Activated T-cell treated with anti-CD3 and anti-CD28 coated beads, Interleukin-2, amount 50 U/mL, for 4 hours (primary cell): ENCODE data around the gene R3HDM4. TPM values are rescaled to one million over a fixed set of nuclear protein-coding genes. Genes with fewer than 3 reads are reported as not detected.
"Not testable (repeated sequence)": the region's sequence is repeated elsewhere in the genome, so short reads cannot be mapped to it uniquely, and the experiment has no call there.

Experiments used
- ATAC-seq, 2 donors: fragments of 200-7000 bp; cut with Tn5 transposase; one replicate each; pipeline ENCODE4 v1.10.0; 2021
- DNase-seq: peaks from one replicate; pipeline ENCODE4 v3.0.0-alpha.2; 2020
- H3K27me3 Mint-ChIP-seq: one replicate; pipeline ENCODE4 v1.8.0; 2021; ENCODE audit warnings: low read depth, mixed read lengths
- H3K36me3 Mint-ChIP-seq: one replicate; pipeline ENCODE4 v1.8.0; 2022; ENCODE audit warnings: mixed read lengths; ENCODE audit not compliant: insufficient read depth
- H3K4me1 Mint-ChIP-seq: one replicate; pipeline ENCODE4 v1.8.0; 2021; ENCODE audit warnings: low read depth, mixed read lengths
- H3K4me3 Mint-ChIP-seq: one replicate; pipeline ENCODE4 v1.8.0; 2021; ENCODE audit warnings: mild to moderate bottlenecking, moderate library complexity, mixed read lengths
- H3K9me3 Mint-ChIP-seq: one replicate; pipeline ENCODE4 v1.8.0; 2021; ENCODE audit warnings: mixed read lengths
- total RNA-seq, 3 donors: library from RNA; stranded (reverse); gene quantifications; one replicate each; pipeline ENCODE4 v1.2.1, GENCODE V29; 2021

The R3HDM4 gene
- total RNA-seq, 3 donors from 2014 or later = 92.3 to 97.7 (median 96.3) TPM

GRCh38 chr19:852136-853013 is 60.6 kb downstream of the R3HDM4 start, which contains the start of gene ELANE:
ELANE (plus strand) TSS chr19:852303; CDS start chr19:852329, 26 bp downstream.
- H3K36me3 Mint-ChIP-seq = no peaks in the 10 kb centered on the region
- peaks cover 35% of the 10 kb centered on the region for H3K27me3 Mint-ChIP-seq
- ATAC-seq (no peak), DNase-seq (no peak)
- H3K4me1 Mint-ChIP-seq = no peaks in the 10 kb centered on the region
- no peaks in the 10 kb centered on the region for H3K9me3 Mint-ChIP-seq
- H3K4me3 Mint-ChIP-seq = no peak within 1 kb of the TSS

- Mint-ChIP-seq H3K4me3 (no peak overlapping the region), H3K4me1 (no peaks in the 10 kb centered on the region), H3K27me3 (peaks cover 42% of the 10 kb centered on the region), H3K36me3 (no peaks in the 10 kb centered on the region), H3K9me3 (no peaks in the 10 kb centered on the region)
- DNase-seq = no peak
- no peak for ATAC-seq
Observed at GRCh38 chr19:850979-851335, 62.1 kb downstream of the R3HDM4 start.

- no peaks in the 10 kb centered on the region for H3K36me3 Mint-ChIP-seq
- ATAC-seq (no peak), DNase-seq (no peak)
- no peak overlapping the region for H3K4me3 Mint-ChIP-seq
- H3K4me1 Mint-ChIP-seq = no peaks in the 10 kb centered on the region
- H3K9me3 Mint-ChIP-seq = no peaks in the 10 kb centered on the region
- peaks cover 46% of the 10 kb centered on the region for H3K27me3 Mint-ChIP-seq
Observed at GRCh38 chr19:850221-850978, 62.6 kb downstream of the R3HDM4 start.

- peaks cover 53% of the 10 kb centered on the region for H3K27me3 Mint-ChIP-seq
- not testable (repeated sequence) for DNase-seq
Observed at GRCh38 chr19:849195-849594, 63.8 kb downstream of the R3HDM4 start.

GRCh38 chr19:848386-848921 is 64.6 kb downstream of the R3HDM4 start:
- Mint-ChIP-seq H3K9me3 (no peaks in the 10 kb centered on the region), H3K36me3 (no peaks in the 10 kb centered on the region), H3K4me1 (peaks cover 3% of the 10 kb centered on the region)

More at GRCh38 chr19:849195-849594, 63.8 kb downstream of the R3HDM4 start:
- H3K36me3 Mint-ChIP-seq, H3K4me1 Mint-ChIP-seq, H3K4me3 Mint-ChIP-seq, ATAC-seq, H3K9me3 Mint-ChIP-seq: not testable (repeated sequence)

More at GRCh38 chr19:848386-848921, 64.6 kb downstream of the R3HDM4 start:
- DNase-seq (no peak), ATAC-seq (no peak)
- H3K27me3 Mint-ChIP-seq = peaks cover 53% of the 10 kb centered on the region
- H3K4me3 Mint-ChIP-seq = no peak overlapping the region

Other genes with a start within 250 kb of the R3HDM4 start
- gene FSTL3, start 236.8 kb downstream of the R3HDM4 start, total RNA-seq = 1 to 10 TPM; 8.0 to 9.9 (median 8.3) TPM
- gene PRSS57, start 217.8 kb downstream of the R3HDM4 start, total RNA-seq = under 1 TPM in 2 of 3 donors, not detected in 1; 0.87 to 0.94 TPM
- gene PALM, start 204.3 kb downstream of the R3HDM4 start, total RNA-seq = under 1 TPM; 0.26 to 0.61 (median 0.27) TPM
- gene MISP, start 162.1 kb downstream of the R3HDM4 start, total RNA-seq = under 1 TPM in 1 of 3 donors, not detected in 2; 0.08 TPM
- 1,000 to 10,000 TPM; 1,071 to 1,170 (median 1,104) TPM for gene PTBP1, start 115.8 kb downstream of the R3HDM4 start, total RNA-seq
- gene PLPPR3, start 91.3 kb downstream of the R3HDM4 start, total RNA-seq = under 1 TPM in 1 of 3 donors, not detected in 2; 0.24 TPM
- not detected for gene AZU1, start 85.4 kb downstream of the R3HDM4 start, total RNA-seq
- gene PRTN3, start 72.2 kb downstream of the R3HDM4 start, total RNA-seq = not detected
- gene ELANE, start 60.9 kb downstream of the R3HDM4 start, total RNA-seq = not detected
- gene CFD, start 53.6 kb downstream of the R3HDM4 start, total RNA-seq = 1 to 10 TPM in 2 of 3 donors, under 1 TPM in 1; 0.49 to 1.9 (median 1.1) TPM
- 10 to 100 TPM; 70.4 to 73.9 (median 73.6) TPM for gene MED16, start 20.0 kb downstream of the R3HDM4 start, total RNA-seq
- gene RNU6-9, start 19.7 kb downstream of the R3HDM4 start, total RNA-seq = not detected
- 1 to 10 TPM; 2.9 to 5.1 (median 3.3) TPM for gene KISS1R, start 4.1 kb upstream of the R3HDM4 start, total RNA-seq
- gene ARID3A, start 12.8 kb upstream of the R3HDM4 start, total RNA-seq = 10 to 100 TPM in 1 of 3 donors, 1 to 10 TPM in 2; 7.3 to 13.2 (median 10.0) TPM
- 100 to 1,000 TPM; 163 to 217 (median 199) TPM for gene WDR18, start 71.1 kb upstream of the R3HDM4 start, total RNA-seq
- under 1 TPM; 0.05 to 0.19 (median 0.08) TPM for gene GRIN3B, start 87.2 kb upstream of the R3HDM4 start, total RNA-seq
- 100 to 1,000 TPM; 197 to 210 (median 204) TPM for gene TMEM259, start 107.9 kb upstream of the R3HDM4 start, total RNA-seq
- gene RNU6-2, start 108.3 kb upstream of the R3HDM4 start, total RNA-seq = not detected
- gene CNN2, start 113.4 kb upstream of the R3HDM4 start, total RNA-seq = 10 to 100 TPM; 52.3 to 69.3 (median 57.8) TPM
- gene ABCA7, start 126.9 kb upstream of the R3HDM4 start, total RNA-seq = 1 to 10 TPM; 7.1 to 8.7 (median 8.6) TPM
- gene ARHGAP45, start 153.9 kb upstream of the R3HDM4 start, total RNA-seq = 100 to 1,000 TPM; 128 to 133 (median 133) TPM
- gene POLR2E, start 182.2 kb upstream of the R3HDM4 start, total RNA-seq = 100 to 1,000 TPM; 303 to 380 (median 323) TPM
- 100 to 1,000 TPM; 148 to 165 (median 162) TPM for gene GPX4, start 190.8 kb upstream of the R3HDM4 start, total RNA-seq